ENCODE results near the gene OR2M3.

GRCh38 chr1:248215880-248216279 lies 18.8 kb downstream of the OR2M3 start:
- no peak for TF ChIP-seq MAX (CRISPR knock-in tag; IDR thresholded peaks at IDR 0.05)
- TF ChIP-seq CTCF (IDR thresholded peaks at IDR 0.05) = no peak
- TF ChIP-seq USF2 (CRISPR knock-in tag; IDR thresholded peaks at IDR 0.05) = no peak

All from WTC11 (cell line).